Hippocampal formation (tissue), 2 donors: ENCODE results near the gene SLC7A5.

Source experiments
- DNase-seq, 2 donors: peaks; one replicate each; lab custom pipeline; 2025; lab: John Stamatoyannopoulos, UW

The SLC7A5 gene

DNA sequence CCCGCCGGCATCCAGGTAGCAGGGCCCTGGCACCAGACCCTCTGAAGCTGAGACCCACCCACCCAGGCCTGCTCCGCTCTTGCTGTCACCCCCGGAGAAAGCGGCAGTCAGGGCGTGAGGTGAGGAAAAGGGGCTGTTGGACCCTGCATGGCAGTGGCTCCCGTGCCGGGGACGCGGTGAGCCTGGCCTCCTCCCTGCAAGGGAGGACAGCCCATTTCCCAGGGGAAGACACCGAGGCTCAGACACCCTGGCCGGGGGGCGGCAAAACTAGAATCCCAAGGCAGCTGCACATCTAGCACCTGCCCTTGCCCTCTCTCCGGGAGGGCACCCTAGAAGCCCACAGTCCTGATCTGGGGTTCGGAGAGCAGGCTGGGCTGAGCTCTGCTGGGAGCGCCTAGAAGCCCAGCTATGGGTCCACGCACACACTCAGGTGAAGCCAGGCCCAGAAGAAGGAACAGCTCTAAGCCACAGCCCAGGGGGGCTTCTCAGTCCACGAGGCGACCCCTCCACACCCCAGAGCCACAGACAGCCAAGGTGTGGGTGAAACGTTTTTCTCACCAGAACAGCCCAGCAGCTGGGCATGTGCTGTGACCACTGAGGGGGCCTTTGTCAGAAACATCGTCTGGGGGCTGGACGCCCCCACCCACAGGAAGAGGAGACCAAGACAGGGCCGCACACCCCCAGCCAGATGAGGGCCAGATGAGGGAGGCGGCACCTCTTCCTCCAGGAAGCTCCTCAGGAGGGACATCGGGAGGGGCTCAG lies 22.4 kb downstream of the SLC7A5 start:
- no peak for DNase-seq

GRCh38 chr16:87845807-87846619 lies 23.3 kb downstream of the SLC7A5 start:
- DNase-seq = no peak

DNA sequence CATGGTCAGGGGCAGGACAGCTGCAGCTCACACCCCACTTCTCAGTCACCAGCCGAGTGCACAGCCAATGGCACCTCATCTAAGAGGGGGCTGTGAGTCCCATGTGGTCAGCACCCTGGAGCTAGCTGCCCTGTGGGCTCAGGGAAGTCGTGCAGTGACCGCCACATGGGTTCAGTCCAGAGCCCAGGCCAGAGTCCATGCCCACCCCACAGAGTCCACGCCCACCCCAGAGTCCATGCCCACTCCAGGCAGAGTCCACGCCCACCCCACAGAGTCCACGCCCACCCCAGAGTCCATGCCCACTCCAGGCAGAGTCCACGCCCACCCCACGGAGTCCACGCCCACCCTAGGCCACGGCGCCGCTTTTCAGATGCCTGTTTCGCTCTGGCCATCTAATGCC lies 24.1 kb downstream of the SLC7A5 start:
- DNase-seq = no peak

DNA sequence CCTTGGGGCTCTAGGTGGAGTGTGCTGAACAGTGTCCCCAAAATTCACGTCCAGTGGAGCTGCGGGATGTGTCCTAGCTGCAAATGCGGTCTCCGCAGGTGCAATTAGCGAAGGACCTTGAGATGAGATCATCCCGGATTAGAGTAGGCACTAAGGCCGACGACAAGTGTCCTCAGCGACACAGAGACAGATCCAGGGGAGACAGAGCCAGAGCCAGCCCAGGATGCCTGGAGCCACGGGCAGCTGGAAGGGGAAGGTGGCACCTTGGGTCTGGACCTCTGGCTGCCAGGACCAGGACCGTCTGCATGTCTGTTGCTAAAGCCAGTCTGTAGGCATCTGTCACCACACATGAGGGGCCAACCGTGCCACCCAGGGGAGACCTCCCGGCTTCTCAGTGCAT lies 24.5 kb downstream of the SLC7A5 start:
- DNase-seq = no peak

DNA sequence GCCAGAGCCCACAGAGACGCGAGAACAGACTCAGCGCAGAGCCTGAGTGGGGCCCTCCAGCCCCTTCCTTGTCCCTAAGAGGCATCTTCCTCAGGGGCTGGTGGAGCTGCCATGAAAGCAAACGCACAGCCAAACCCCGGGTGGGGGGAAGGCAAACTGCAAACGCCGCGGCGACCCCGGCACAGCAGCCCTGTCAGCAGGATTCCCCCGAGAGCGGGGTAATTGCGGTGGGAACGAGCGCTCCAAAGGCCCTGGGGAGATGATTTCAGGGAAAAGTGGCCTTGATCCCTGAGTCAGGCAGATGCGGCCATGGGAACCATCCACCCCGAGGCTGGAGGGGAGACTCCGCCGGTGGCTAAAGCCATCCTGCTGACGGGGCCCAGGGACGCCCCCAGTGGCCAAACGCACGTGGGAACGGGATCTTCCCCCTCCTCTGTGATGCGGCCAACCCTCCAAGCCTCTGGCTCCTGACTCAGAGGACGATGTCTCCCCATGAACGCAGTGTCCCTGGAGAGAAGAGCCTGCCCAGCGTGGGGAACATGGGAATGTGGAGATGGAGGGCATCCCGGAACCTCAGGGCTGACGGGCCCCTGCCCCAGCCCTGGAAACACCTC lies 25.1 kb downstream of the SLC7A5 start:
- no peak for DNase-seq

DNA sequence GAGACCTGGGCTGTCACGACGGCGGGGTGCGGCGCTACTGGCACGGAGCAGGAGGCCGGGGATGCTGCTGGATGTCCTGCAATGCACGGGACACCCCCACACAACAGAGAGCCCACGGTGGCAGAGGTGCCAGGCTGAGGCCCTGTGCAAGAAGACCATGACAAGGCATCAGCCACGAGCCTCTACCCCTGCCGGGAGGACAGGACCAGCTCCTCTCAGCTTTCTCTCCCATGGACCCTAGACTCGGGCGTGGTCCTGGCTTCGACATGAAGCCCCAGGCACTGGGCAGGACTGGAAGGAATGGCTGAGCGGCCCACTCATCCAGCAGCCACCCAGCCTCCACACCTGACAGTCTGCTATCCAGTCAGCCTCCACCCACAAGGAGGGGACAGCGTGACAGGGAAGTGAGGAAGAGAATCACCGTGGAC lies 25.6 kb downstream of the SLC7A5 start:
- DNase-seq = no peak

DNA sequence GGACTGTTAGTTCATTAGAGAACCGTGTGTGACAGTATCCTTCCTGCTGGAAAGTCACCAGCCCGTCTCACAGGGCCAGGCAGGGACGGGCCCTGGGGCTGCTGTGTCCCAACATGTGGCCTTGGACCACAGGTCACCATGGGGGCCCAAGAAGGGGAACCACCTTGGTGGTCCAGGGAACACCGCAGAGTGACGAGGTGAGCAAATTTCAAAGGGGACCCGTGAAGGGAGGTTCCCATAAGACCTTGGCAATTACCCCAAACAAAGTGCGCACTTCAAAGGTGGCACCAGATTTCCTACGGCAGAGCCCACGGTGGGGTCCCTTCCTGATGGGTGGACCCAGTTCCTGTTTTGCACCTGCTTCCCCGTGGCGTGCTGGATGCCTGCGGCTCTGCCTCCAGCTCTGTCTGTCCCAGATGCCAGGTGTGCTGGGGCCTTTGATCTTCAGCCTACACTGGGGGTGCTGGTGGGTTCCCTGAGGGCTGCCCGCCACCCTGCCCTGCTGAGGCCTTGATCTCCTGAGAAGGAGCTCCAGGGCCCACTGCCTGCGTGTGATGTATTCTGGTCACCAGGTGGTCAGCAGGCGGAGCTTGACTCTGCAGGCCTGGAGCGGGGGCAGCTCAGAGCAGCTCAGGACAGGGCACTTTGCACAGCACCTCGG lies 27.0 kb downstream of the SLC7A5 start:
- DNase-seq = no peak

DNA sequence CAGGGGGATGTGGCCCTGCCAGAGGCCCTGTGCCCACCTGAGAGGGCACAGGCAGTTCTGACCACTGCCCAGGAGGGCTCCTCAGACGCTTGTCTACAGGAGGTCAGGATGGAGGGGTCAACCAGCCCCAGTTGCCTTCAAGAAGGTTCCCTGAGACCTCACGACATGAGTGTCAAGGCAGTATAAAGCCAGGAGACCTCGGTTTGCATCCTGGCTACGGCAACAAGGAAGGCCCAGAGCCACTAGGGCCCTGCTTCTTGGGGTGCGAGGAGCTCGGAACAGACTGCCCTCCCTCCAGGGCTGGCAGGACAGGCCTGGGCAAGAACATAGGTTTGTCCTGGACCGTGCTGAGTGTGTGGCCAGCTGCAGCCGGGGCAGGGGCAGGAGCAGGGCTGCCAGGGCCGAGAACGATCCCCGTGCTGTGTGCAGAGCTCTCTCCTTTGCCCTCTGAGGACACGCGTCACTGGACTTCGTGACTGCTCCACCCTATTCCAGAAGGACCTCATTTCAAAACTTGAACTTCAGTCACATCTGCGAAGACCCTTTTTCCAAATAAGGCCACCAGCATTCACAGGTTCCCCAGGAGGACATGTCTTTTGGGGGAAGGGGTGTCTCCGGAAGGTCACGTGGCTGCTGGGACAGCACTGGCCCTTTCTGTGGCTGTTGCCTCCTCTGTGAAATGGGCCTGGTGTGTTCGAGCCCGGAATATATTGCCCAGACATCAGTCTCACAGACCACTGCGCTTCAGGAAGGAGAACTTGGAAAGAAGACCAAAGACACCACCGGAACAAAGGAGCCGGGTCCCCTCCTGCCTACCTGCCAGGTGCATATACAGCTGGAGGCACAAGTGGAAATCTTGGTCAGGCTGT lies 27.7 kb downstream of the SLC7A5 start:
- DNase-seq = no peak

- no peak for DNase-seq
Observed at GRCh38 chr16:87840271-87840978, 28.9 kb downstream of the SLC7A5 start.

- no peak for DNase-seq
Observed at GRCh38 chr16:87839542-87840270, 29.6 kb downstream of the SLC7A5 start.

DNA sequence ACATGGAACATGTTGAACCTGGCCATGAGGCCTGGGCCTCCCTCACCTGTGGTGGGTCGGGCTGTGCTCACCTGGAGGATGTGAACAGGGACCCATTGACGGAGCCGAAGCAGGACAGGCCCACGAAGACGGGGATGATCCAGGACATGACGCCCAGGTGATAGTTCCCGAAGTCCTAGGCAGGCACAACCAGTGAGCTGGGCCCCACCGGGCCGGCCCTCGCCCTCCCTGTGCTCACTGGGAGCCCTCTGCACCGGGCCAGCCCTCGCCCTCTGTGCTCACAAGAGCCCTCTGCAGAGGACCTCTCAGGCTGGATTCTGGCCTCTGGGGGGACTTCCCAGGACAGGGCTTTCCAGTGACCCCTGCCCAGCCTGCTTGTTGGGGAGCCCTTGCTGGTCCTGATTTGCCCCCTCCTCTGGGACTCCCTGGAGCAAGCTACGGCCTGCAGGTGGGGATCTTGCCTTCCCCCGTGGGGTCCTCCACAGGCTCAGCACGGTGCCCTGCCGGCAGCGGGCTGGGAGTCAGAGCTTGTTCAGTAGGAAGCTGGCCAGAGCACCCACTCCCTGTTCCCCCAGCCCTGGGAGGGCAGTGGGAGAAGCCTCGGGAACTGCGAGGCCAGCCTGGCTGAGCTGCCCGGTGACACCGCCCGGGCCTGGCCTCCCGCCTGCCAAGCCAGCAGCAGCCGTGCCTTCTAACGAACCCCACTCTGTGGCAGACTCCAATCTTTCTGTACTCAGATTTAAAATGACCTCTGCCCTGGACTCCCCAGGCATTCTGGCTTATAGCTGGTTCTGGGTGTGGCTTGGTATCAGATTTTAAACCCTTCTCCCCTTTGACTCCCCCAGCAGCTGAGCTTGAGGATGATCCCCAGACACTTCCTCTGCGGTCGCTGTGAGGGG lies 30.4 kb downstream of the SLC7A5 start:
- no peak for DNase-seq

DNA sequence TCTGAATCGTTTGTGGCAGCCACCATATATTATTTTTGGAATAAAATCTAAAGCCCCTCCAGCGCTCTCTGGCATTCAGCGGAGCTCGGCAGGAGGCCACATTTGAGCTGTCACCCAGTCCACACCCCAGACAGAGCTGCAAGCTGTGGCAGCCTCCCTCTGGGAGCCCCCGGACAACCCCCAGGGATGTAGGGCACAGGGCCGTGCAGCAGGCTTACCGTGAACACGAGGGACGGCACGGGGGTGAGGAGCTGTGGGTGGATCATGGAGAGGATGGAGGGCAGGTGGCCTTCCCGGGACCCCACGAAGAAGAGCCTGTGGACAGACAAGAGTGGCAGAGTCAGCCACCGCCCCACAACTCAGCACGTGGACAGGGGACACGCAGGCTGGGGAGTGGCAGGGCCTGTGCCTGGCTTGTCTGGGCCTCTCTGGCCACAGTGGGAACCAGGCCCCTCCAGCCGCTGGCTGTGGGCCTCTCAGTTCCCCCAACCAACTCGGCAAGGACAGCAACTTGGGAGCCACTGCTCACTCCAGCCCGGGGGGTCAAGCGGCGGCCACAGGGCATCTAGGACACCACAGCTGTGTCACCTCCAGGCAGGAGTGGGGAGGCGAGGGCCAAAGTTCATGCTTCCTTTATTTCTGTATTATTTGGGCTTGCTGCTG lies 31.5 kb downstream of the SLC7A5 start:
- DNase-seq = no peak

GRCh38 chr16:87836844-87837581 lies 32.3 kb downstream of the SLC7A5 start:
- DNase-seq = no peak

DNA sequence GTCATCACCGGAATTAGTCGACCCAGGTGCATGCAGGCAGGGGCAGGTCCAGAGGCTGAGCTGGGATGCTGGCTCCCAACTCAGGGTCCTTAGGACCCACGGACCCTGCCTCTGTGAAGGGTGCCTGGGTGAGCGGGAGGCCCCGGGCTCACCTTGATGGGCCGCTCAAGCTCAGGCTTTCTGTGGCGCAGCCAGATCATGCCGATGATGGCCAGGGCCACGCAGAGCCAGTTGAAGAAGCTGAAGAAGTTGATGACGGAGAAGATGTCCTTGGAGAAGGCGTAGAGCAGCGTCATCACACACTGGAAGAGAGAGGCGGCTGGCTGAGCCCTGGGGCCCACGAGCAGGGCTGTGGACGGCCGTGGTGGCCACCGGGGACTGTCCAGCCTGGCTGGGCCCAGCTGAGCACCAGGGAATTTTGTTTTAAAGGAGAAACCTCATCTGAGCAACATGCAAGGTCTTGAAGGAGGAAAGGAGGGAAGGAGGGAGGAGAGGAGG lies 32.9 kb downstream of the SLC7A5 start:
- DNase-seq = no peak

- DNase-seq = no peak
Observed at GRCh38 chr16:87835882-87836331, 33.4 kb downstream of the SLC7A5 start.

- DNase-seq = no peak
Observed at GRCh38 chr16:87834668-87835473, 34.4 kb downstream of the SLC7A5 start.
